Fibroblast of villous mesenchyme (primary cell): ENCODE data around the gene GDPD5. TPM values are rescaled to one million over a fixed set of nuclear protein-coding genes. Genes with fewer than 3 reads are reported as not detected.

Source experiments
- DNase-seq: peaks from one replicate; pipeline ENCODE4 v3.0.0-alpha.2; 2010; ENCODE audit warnings: low read depth
- H3K4me3 ChIP-seq: 2 replicates; pipeline ENCODE4 v1.5.1; 2011; ENCODE audit warnings: low read depth, mild to moderate bottlenecking, low read length
- total RNA-seq: library from RNA; depleted of rRNA; stranded (reverse); fragments of >200 nt; gene quantifications from 2 replicates; pipeline ENCODE4 v1.2.3, GENCODE V29; 2012
- TF ChIP-seq, protein P1 (sequence below): IDR thresholded peaks from 2 replicates; pipeline ENCODE4 v1.5.1; 2012; ENCODE audit warnings: low read depth, mild to moderate bottlenecking, low read length; ENCODE audit not compliant: insufficient read depth

The GDPD5 gene
- total RNA-seq, 1 donor, result 9.5 TPM

DNA sequence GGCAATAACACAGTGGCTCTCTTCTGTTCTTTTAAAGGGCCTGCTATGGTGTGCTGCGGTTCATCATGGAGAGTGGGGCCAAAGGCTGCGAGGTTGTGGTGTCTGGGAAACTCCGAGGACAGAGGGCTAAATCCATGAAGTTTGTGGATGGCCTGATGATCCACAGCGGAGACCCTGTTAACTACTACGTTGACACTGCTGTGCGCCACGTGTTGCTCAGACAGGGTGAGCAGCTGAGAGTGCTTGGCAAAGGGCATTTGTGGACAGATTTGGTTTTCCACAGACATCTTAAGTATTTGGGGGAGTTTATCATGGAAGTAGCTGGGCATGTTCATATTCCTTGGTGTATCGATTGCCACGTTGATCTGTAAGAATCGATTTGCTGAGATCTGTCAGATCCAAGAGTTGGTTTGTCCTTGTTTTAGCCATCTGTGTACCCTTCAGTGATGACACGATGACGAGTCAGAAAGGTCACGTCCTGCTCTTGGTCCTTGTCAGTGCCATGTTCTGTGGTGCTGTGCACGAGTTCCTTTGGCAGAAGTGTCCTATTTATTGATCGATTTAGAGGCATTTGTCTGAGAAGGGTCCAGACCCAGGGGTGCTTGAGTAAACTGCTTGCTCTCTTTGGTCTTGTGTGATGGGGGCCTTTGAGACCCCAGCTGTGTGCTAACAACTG, 121.6 kb downstream of the GDPD5 start:
- no peak overlapping the region for H3K4me3 ChIP-seq
- DNase-seq, result no peak
- TF ChIP-seq, protein P1, sequence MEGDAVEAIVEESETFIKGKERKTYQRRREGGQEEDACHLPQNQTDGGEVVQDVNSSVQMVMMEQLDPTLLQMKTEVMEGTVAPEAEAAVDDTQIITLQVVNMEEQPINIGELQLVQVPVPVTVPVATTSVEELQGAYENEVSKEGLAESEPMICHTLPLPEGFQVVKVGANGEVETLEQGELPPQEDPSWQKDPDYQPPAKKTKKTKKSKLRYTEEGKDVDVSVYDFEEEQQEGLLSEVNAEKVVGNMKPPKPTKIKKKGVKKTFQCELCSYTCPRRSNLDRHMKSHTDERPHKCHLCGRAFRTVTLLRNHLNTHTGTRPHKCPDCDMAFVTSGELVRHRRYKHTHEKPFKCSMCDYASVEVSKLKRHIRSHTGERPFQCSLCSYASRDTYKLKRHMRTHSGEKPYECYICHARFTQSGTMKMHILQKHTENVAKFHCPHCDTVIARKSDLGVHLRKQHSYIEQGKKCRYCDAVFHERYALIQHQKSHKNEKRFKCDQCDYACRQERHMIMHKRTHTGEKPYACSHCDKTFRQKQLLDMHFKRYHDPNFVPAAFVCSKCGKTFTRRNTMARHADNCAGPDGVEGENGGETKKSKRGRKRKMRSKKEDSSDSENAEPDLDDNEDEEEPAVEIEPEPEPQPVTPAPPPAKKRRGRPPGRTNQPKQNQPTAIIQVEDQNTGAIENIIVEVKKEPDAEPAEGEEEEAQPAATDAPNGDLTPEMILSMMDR, result no peak

DNA sequence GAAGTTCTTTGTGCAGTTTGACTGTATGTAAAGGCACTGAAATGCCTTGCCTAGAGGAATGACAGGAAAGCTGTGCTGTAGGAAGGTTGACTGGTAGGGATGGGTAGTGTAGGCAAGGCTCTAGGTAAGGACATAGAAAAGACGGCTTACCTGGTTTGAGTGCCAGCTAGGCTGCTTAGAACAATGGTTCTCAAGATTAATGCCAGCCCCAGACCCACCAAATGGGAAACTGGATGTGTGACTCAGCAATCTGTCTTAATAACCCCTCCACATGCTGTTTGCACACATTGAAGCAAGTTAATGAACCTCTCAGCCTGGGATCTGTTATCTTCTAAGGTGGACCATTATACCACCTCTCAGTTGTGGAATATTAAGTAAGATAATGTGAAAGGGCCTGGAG, 122.7 kb downstream of the GDPD5 start:
- DNase-seq, result no peak
- H3K4me3 ChIP-seq, result no peak overlapping the region
- TF ChIP-seq, protein P1, result no peak

DNA sequence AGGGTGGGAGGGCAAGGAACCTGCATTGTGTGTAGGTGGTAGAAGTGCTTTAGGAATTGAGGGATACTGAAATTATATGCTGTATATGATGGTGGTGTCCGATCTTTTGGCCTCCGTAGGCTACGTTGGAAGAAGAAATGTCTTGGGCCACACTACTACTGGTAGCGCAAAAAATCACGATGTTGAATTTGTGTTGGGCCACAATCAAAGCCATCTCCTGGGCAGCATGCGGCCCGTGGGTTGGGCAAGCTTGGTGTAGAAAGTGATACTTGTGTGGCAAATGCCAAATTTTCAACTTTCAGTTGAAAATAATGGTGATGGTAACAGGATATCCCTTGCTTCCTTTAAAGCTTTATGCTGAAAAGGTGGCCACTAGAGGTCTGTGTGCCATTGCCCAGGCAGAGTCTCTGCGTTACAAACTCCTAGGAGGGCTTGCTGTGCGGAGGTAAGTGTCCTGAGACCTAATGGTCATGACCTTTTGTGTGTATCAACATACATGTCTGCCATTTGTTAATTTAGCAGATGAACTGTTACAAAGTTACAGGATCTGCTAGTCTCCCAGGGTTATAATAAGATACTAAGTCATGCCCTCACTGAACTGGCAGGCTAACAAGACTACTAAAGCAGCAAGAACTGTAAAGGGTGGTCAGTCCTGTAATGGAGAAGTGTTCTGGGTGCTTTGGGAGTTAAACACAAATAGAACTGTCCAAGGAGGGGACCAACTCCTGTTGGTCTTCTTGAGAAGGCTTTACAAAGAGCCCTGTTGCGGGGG, 123.6 kb downstream of the GDPD5 start:
- no peak overlapping the region for H3K4me3 ChIP-seq
- no peak for DNase-seq
- TF ChIP-seq, protein P1, result no peak

DNA sequence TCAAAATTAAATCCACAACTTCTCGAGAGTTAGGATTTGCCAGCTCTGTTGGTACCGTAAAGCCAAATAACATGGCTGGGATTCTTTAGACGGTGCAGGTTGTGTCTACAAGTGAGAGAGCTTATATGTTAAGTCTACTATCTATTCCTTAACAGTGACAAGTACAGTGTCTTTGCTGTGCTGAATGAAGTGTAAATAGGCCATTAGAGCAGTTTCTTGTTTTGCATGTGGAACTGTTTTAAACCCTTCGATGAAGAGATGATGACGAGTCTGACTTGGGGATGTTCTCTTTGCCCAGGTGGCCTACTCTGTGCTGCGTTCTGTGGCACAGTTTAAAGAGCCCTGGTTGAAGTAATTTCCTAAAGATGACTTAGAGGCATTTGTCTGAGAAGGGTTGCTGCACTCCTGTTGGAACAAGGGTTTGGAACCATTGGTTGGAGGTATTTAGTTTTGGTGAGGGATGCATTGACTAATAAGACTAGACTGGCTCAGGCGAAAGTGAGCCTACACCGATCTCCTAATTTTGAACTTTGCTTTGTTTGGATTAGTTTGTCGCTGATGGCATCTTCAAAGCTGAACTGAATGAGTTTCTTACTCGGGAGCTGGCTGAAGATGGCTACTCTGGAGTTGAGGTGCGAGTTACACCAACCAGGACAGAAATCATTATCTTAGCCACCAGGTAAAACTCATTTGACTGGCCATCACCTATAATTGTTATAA, 125.4 kb downstream of the GDPD5 start:
- TF ChIP-seq, protein P1, result no peak
- H3K4me3 ChIP-seq, result peak overlapping the region; percentile 81
- peak; percentile 28 for DNase-seq

DNA sequence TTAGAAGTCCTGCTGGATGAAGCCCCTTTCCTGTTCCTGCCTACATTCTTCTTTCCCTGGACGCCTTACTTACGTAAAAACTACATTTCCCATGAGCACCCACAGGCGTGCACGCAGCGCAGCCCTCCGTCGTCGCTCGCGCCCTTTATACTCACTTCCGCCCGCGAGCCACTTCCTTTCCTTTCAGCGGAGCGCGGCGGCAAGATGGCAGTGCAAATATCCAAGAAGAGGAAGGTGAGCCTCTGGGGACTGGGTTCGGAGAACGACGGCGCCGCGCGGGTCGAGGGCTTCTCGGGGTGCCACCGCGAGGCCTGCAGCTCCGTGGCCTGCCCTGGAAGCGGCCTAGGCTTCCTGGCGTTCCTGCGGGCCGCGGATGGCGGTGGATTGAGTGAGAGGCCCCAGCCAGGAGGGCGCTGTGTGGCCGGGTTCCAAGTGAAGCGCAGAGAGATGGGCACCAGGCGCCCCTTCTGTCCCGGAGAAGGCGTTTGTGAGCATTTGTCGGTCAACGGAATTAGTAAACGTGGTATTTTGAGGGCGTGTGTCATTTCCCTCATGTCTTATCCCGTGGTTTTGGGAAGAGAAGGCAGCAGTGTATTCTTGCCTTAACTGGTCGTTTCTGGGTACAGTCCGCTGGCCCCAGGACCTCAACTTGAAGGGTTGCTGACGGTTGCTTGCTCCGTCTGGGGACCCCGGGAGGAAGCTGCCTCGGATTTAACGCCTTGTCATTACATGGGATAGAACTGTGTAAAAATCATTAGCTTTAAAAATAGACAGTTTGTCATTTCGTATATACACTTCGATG, 126.2 kb downstream of the GDPD5 start, which contains the start of gene RPS3:
RPS3 (plus strand) TSS at position 175 of the 802 bp plus-strand sequence; CDS start at position 205, 30 bp downstream.
- TF ChIP-seq, protein P1, result peak; percentile 8
- peak within 1 kb of the TSS; percentile 81 for H3K4me3 ChIP-seq
- DNase-seq, result peak; percentile 93

DNA sequence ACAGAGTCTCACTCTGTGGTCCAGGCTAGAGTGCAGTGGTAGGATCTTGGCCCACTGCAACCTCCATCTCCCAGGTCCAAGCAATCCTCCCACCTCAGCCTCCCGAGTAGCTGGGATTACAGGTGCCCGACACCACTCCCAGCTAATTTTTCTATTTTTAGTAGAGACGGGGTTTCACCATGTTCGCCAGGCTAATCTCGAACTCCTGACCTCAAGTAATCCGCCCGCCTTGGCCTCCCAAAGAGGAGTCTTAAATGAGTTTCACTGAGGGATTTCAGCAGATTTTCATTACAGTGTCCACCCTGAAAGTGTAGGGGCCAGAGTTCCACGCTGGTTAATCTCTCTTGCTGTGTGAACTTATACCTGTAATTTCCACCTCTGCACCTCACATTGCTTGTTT, 126.8 kb downstream of the GDPD5 start:
- no peak overlapping the region for H3K4me3 ChIP-seq
- DNase-seq, result no peak
- TF ChIP-seq, protein P1, result no peak
